Lung (tissue), 12 donors: ENCODE data around the gene PARD3. TPM values are rescaled to one million over a fixed set of nuclear protein-coding genes. Genes with fewer than 3 reads are reported as not detected.
A peak's percentile ranks its signal among the peaks of the same experiment; 100 is the strongest.

ENCODE experiments used
- ATAC-seq: fragments of 200-7000 bp; cut with Tn5 transposase; one replicate; pipeline ENCODE4 v1.9.1; 2020; ENCODE audit warnings: moderate number of reproducible peaks; ENCODE audit not compliant: insufficient read depth, low FRiP score
- DNase-seq, 3 donors: peaks; one replicate each; pipeline ENCODE4 v3.0.0-alpha.2; 2013 to 2017
- H3K27ac ChIP-seq, 2 donors: one replicate each; pipeline ENCODE4 v1.5.1; 2013; ENCODE audit warnings: mild to moderate bottlenecking in 2 of 2, moderate library complexity in 2 of 2, control low read depth in 1 of 2, inconsistent platforms in 1 of 2, low read depth in 1 of 2, low read length in 1 of 2
- H3K27me3 ChIP-seq, 3 donors: one replicate each; pipeline ENCODE4 v1.5.1; 2013; ENCODE audit warnings: low read length in 2 of 3; ENCODE audit not compliant: control insufficient read depth in 3 of 3, insufficient read depth in 3 of 3
- H3K36me3 ChIP-seq, 4 donors: one replicate each; pipeline ENCODE4 v1.5.1; 2013; ENCODE audit warnings: low read length in 4 of 4, mild to moderate bottlenecking in 1 of 4, moderate library complexity in 1 of 4; ENCODE audit not compliant: control insufficient read depth in 4 of 4, insufficient read depth in 4 of 4
- H3K4me1 ChIP-seq, 5 donors: one replicate each; pipeline ENCODE4 v1.5.1; 2013; ENCODE audit warnings: low read length in 5 of 5, mild to moderate bottlenecking in 2 of 5, moderate library complexity in 1 of 5; ENCODE audit not compliant: control insufficient read depth in 5 of 5, insufficient read depth in 5 of 5
- H3K4me3 ChIP-seq: one replicate; pipeline ENCODE4 v1.5.1; 2013; ENCODE audit warnings: mild to moderate bottlenecking, control low read depth, moderate library complexity
- H3K9ac ChIP-seq, 2 donors: one replicate each; pipeline ENCODE4 v1.5.1; 2013; ENCODE audit warnings: low read length in 2 of 2, control low read depth in 1 of 2; ENCODE audit not compliant: insufficient read depth in 1 of 2
- H3K9me3 ChIP-seq, 4 donors: one replicate each; pipeline ENCODE4 v1.5.1; 2013; ENCODE audit warnings: low read length in 3 of 4, mild to moderate bottlenecking in 1 of 4, moderate library complexity in 1 of 4; ENCODE audit not compliant: control insufficient read depth in 4 of 4, insufficient read depth in 3 of 4
- WGBS, 2 donors: extraction: QIAGEN DNeasy Blood & Tissue Kit; methylation state at CpG; one replicate each; pipeline ENCODE4 v1.1.7; 2013; 5-methylcytosine and 5-hydroxymethylcytosine counted together
- polyA plus RNA-seq, 2 donors: library from polyadenylated mRNA; stranded (reverse); fragments of 200-250 nt; gene quantifications; one replicate each; pipeline ENCODE4 v1.2.1, GENCODE V29; 2013
- total RNA-seq, 2 donors: library from RNA; depleted of rRNA in 1 of 2; stranded (reverse); fragments of >200 nt in 1 of 2; gene quantifications; one replicate each; pipeline ENCODE4 v1.2.1, GENCODE V29; 2014 to 2021
- TF ChIP-seq, protein P1 (sequence below): IDR thresholded peaks from 2 replicates; pipeline ENCODE4 v1.5.1; 2012; ENCODE audit warnings: mild to moderate bottlenecking; ENCODE audit errors: control extremely low read depth, extremely low read depth
- donor health status: control.
- donor health status: control.
- donor health status: Bipolar disorder and iron deficiency.
- donor health status: healthy.
- donor health status: DM: yes; HTN: yes; CAD: no.

Gene PARD3
- total and polyA plus RNA-seq, 4 donors = 10.3 to 69.2 (median 27.6) TPM

DNA sequence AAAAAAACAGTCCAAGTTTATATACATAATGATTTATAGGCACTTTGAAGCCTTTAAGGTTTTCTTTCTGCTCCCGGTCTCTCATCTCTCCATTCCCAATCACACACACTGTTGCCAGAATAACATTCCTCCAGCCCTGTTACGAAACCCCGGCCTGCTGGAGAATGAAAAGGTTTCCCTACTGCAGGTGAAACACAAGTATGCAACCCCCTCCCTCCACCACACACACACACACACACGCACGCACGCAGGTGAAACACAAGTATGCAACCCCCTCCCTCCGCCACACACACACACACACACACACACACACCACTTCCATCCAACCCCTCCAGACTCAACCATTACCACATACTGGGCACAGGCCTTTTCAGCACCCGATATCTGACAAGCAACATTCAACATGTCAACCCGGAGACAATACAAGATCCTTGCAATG, 87.5 kb downstream of the PARD3 start:
- H3K36me3 ChIP-seq = no peaks in the 10 kb centered on the region
- H3K4me3 ChIP-seq = no peak overlapping the region
- no peak overlapping the region for H3K9ac ChIP-seq
- peak overlapping the region in 1 of 2 donors; percentile 46 for H3K27ac ChIP-seq
- peak; percentile 50 to 77 (median 76) for DNase-seq
- WGBS, 2 donors = 64 to 87% methylated on average over 9 of the region's 9 CpGs
- no peaks in the 10 kb centered on the region for H3K27me3 ChIP-seq
- H3K9me3 ChIP-seq = no peaks in the 10 kb centered on the region
- no peak for ATAC-seq
- H3K4me1 ChIP-seq = peaks cover 0 to 11% (median 7%) of the 10 kb centered on the region in 5 donors
- TF ChIP-seq, protein P1, sequence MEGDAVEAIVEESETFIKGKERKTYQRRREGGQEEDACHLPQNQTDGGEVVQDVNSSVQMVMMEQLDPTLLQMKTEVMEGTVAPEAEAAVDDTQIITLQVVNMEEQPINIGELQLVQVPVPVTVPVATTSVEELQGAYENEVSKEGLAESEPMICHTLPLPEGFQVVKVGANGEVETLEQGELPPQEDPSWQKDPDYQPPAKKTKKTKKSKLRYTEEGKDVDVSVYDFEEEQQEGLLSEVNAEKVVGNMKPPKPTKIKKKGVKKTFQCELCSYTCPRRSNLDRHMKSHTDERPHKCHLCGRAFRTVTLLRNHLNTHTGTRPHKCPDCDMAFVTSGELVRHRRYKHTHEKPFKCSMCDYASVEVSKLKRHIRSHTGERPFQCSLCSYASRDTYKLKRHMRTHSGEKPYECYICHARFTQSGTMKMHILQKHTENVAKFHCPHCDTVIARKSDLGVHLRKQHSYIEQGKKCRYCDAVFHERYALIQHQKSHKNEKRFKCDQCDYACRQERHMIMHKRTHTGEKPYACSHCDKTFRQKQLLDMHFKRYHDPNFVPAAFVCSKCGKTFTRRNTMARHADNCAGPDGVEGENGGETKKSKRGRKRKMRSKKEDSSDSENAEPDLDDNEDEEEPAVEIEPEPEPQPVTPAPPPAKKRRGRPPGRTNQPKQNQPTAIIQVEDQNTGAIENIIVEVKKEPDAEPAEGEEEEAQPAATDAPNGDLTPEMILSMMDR = no peak

DNA sequence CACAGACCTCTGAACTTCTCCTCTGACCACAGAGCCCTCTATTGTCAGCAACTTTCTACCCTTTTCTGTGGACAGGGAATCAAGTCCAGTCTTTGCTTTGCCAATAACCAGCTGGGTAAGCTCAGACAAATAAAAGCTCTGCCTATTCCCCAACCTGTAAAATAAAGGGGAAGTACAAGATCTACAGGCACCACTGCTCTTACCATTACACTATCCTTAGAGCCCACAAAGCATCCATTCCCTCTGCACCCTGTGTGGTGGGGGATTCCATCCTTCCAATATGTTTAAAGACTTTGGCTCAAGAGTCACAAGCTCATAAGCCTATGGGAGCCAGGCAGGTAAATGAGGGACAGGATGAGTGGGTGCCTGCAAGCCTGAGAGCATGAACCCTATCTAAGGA, 88.2 kb downstream of the PARD3 start:
- DNase-seq (no peak), ATAC-seq (no peak)
- TF ChIP-seq, protein P1 = no peak
- Histone ChIP-seq H3K4me1 (peaks cover 0 to 8% (median 5%) of the 10 kb centered on the region in 5 donors), H3K4me3 (no peak overlapping the region), H3K9ac (no peak overlapping the region), H3K27ac (no peak overlapping the region), H3K36me3 (no peaks in the 10 kb centered on the region), H3K27me3 (no peaks in the 10 kb centered on the region), H3K9me3 (no peaks in the 10 kb centered on the region)

DNA sequence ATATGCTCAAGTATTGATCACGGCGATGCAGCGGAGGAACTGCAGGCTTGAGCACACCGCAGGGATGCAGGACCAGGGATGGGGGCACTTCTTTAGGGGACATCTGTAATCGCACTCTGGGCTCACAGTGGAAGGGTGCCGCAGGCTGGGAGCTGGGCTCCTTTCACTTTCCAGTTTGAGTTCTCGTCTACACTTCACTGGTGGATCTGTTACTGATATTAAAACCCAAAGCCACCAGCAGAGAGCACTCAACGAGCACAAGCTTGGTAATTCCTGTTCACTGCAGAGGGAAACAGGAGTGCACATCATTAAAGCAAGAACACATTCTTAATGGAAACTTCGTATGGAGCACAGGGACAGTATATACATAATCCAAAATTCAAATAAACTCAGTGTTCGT, 91.3 kb downstream of the PARD3 start:
- Histone ChIP-seq H3K36me3 (no peaks in the 10 kb centered on the region), H3K9ac (no peak overlapping the region), H3K4me1 (peaks cover 0 to 11% (median 7%) of the 10 kb centered on the region in 5 donors), H3K27ac (no peak overlapping the region), H3K4me3 (no peak overlapping the region), H3K27me3 (no peaks in the 10 kb centered on the region), H3K9me3 (no peaks in the 10 kb centered on the region)
- ATAC-seq (peak; percentile 54), DNase-seq (peak; percentile 56 to 81 (median 74))
- 50 to 62% methylated on average over 10 of the region's 10 CpGs for WGBS, 2 donors
- TF ChIP-seq, protein P1 = peak; percentile 46

DNA sequence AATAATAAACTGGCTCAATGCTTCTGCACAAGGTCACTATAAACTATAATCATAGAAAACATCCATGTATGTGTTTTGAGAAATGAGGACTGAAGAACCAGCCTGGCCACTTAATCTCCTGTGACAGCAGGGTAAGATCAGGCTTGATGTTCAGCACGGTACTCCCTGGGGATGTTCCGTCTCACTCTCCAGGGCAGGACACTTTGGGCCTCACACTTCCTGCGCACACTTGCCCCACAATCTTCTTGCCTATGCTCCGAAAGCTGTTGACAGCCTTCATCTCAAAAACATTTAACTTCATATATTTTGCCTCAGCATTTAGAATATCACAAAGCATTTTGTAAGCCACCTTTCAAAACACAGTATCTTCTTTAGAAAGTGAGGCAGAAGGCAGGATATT, 92.7 kb downstream of the PARD3 start:
- WGBS, 2 donors = 81 to 89% methylated on average over 4 of the region's 4 CpGs
- no peak overlapping the region for H3K4me3 ChIP-seq
- no peaks in the 10 kb centered on the region for H3K27me3 ChIP-seq
- H3K9me3 ChIP-seq = no peaks in the 10 kb centered on the region
- H3K27ac ChIP-seq = no peak overlapping the region
- DNase-seq (no peak), ATAC-seq (no peak)
- H3K9ac ChIP-seq = no peak overlapping the region
- TF ChIP-seq, protein P1 = no peak
- H3K4me1 ChIP-seq = peaks cover 0 to 12% (median 3%) of the 10 kb centered on the region in 5 donors
- H3K36me3 ChIP-seq = no peaks in the 10 kb centered on the region
